H1 (cell line): ENCODE results near the gene SNRPD3. TPM values are rescaled to one million over a fixed set of nuclear protein-coding genes. Genes with fewer than 3 reads are reported as not detected.

ENCODE experiments used
- CHD7 ChIP-seq: fragments of 300-600 bp; sonication (generic); IDR thresholded peaks from 2 replicates; pipeline ENCODE4 v1.7.1; 2012; ENCODE audit warnings: low read length, moderate library complexity, mild to moderate bottlenecking, inconsistent platforms; ENCODE audit not compliant: insufficient replicate concordance
- SP1 ChIP-seq: IDR thresholded peaks from 2 replicates; pipeline ENCODE4 v1.6.1; 2011; ENCODE audit warnings: low read depth, low read length
- polyA plus RNA-seq, 7 experiments: library from polyadenylated mRNA; depleted of rRNA in 3 of 7; stranded (reverse) in 5 of 7; unstranded in 2 of 7; fragments of >200 nt in 5 of 7; fragments of 200-250 nt in 2 of 7; gene quantifications; 1 replicate in 5 of 7; 2 replicates in 1 of 7; 4 replicates in 1 of 7; pipeline versions ENCODE4 v1.2.1 to v1.2.3, GENCODE V29; 2011 to 2013; ENCODE audit warnings: missing spikeins in 2 of 7, mixed read lengths in 2 of 7
- total RNA-seq: library from RNA; stranded (reverse); fragmentation: NEBNext Ultra II Directional; extraction: Animal tissue kit (Norgen Biotek cat#: 25700); gene quantifications from 2 replicates; pipeline ENCODE4 v1.2.1, GENCODE V29; 2021

SNRPD3 gene
- total and polyA plus RNA-seq, 2 of the 8 experiments (the other 6 are each of a cell fraction or from before 2014, with no cell fraction given): 200 to 455 TPM

- TF ChIP-seq CHD7 (no peak), SP1 (no peak)
Measured at GRCh38 chr22:24523873-24524272, 31.9 kb upstream of the SNRPD3 start (continued).
